Kidney tubule cell (primary cell): ENCODE data around the gene ATG4B.

Experiments used
- DNase-seq: peaks from one replicate; pipeline ENCODE4 v3.0.0-alpha.2; 2018; ENCODE audit warnings: low spot score

The ATG4B gene

DNA sequence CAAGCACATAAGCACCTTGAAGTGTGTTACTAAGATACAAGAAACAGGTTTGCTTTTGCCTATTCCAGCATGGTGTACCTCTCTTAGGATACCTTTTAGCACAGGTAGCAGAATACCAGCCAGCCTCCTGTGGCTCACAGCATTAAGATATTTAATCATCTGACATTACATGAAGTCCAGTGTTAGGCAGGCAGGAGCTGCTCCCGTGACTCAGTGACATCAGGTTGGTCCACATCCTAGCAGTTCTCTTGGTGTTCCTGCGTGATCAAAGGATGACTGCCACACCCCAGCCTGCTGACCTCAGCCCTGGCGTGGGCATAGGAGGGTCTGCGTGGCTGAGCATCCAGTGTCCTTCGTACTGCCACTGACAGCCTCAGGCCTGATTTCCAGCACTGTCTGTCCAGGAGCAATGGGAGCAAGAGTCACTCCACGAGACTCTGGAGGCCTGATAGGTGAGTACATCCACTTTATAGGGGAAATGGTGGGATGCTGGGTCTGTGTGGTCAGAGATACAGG lies 52.8 kb downstream of the ATG4B start:
- no peak for DNase-seq

DNA sequence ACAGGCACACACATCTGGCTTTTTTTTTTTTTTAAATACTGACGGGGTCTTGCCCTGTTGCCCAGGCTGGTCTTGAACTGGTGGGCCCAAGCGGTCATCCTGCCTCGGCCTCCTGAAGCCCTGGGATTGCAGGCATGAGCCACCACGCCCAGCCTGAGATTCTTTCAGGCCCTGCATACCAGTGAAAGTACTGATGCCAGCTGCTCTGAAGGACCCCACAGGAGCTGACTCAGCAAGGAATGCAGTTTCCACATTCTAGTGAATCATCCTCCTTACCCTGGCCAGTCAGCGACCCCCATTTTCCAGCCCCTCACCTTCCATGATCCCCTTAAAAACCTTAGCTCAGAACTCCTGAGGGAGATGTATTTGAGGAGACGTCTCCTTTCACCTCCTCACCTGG lies 55.0 kb downstream of the ATG4B start:
- DNase-seq, result peak; percentile 76

DNA sequence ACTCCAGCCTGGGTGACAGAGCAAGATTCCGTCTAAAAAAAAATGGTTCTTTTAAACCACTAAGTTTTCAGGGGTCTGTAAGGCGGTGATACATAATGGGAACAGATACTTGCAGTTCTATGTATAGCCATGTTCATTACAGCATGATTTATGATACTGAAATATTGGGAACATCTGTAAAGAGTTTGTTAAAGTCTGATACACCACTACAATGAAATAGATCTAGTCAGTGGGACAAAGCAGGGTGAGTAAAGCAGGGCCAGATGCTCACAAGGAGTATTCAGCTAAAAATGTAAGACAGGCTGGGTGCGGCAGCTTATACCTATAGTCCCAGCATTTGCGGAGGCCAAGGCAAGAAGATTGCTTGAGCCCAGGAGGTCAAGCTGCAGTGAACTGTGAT lies 58.2 kb downstream of the ATG4B start:
- no peak for DNase-seq

DNA sequence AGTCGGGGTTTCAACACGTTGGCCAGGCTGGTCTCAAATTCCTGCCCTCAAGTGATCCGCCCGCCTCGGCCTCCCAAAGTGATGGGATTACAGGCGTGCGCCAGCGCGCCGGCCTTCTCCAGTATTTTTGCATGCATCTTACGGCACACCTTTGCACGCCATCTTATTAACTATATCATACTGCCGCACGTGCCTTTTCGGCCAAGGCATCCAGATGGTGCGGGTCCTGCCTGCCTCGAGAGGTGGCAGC lies 63.6 kb downstream of the ATG4B start:
- no peak for DNase-seq

DNA sequence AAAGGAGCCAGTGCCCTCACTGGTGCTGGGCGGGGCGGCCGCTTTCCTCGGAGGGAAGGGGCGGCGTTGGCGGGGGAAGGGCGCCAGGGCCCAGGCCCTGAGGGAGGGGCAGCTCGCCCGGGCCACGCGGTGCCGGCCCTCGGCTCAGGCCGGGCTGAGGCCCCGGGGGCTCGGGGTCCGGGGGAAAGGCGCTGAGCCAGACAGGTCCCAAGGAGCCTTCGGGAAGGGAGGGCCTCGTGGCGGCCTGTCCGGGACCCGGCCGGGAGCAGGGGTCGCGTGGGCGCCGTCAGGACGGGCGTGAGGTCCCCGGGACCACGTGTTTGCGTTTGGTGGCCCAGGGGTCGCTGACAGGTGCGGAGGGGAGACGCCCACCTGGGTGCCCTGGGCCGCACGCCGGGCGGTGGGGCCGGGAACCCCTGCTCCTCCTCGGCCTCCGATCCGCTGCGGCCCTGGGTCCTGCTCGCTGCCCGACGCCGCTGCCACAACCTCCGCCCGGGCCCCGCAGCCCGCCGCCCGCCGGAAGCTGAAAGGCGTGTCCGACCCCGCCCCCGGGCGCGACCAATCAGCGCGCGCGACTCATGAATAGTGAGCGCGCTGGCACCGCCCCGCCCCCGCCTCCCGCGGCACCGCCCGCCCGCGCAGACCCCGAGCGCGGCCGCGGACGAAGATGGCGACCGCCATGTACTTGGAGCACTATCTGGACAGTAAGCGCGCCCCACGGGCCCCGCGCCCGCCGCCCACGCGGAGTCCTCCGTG lies 64.1 kb downstream of the ATG4B start, which contains the start of gene ING5:
Gene ING5 (plus strand): TSS at position 641 of the 756 bp plus-strand sequence. CDS start 27 bp downstream, at position 668.
- peak; percentile 93 for DNase-seq

DNA sequence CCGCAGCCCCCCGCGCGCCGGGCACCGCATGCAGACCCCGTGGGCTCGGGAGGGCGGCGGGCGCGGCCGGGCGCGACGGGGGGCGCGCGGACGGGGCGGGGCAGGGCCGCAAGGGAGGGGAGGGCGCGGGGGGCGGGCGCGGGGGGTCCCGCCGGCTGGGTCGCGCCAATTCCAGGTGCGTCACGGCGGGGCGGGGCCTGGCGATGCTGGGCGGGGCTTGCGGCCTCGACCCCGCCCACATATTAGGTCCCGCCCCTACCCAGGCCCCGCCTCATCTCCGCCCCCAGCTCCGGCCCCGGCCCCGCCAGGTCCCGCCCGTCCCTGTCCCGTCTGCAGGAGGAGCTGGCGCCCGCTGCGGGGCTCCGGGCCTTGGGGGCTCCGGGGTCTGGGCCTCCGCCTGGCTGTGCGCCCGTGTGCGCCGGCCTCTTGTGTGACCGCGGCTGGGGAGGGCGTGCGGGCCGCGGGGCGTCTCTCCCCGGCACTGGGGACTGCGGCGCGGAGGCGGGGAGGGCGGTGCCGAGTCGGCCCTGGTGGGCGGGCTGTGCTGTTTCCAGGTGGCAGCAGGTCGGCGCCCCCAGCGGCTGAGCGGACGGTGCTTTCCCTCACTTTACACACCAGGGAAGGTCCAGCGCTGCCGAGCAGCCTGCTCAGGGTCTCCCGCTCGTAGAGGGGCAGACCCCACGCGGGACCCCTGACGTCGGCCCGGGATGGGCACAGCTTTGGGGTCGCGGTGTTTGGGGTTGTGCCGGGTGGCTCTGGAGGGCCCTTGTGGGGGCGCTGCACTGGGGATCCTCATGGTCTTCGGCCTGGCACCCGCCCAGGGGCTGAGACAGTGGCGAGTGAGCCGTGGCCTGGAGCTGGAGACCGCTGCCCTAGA lies 64.9 kb downstream of the ATG4B start:
- DNase-seq, result peak; percentile 91

DNA sequence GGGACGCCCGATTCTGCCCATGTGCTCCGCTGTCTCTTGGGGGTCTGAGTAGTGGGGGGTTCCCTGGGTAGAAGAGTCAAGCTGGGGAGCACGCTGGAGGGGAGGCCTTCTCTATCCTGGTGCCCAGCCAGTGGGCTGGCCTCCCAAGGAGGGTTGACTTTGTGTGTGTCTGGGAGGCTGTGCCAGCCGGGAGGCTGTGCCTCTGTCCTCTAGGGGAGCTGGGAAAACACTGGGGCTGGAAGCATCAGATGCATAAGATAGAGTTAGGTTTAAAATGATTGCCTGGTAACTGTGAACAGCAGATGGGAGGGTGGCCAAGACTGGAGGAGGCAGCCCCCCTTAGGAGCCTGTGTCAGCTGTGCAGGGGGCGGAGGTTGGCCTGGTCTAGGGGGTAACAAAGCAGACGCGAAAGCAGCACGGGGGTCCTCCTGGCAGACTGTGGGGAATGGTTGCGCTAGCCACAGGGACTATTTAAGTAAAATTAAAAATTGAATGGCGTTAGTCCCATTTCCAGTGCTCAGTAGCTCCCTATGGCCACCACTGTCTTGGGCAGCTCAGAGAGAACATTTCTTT lies 65.6 kb downstream of the ATG4B start:
- DNase-seq, result no peak

DNA sequence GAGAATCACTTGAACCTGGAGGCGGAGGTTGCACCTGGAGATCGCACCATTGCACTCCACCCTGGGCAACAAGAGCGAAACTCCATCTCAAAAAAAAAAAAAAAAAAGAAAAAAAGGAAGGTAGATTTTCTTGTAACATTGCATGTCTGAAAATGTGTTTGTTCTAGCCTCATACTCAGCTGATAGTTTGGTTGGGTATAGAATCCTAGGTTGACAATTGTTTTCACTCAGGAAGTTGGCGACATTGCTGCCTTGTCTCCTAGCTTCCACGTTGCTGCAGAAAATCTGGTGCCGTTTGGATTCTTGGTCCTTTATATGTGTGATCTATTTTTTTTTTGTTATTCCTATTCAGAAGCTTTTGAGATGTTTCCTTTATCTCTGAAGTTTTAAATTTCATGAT lies 69.0 kb downstream of the ATG4B start:
- DNase-seq, result no peak

DNA sequence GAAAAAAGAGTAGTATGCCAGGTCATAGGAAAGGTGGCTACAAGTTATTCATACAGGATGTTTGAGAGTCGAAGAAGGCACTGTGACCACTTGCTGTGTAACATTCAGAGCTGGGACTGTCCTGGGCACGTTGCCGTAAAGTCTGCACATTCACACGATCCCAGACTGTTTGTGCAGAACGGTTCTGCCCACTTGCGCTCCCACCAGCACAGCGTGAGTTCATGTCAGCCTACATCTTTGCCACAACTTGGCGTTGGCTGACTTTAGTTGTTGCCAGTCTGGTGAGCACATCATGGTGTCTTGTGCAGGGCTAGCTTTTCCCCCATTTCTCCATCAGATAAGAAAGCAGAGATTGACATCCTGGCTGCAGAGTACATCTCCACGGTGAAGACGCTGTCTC lies 71.4 kb downstream of the ATG4B start:
- no peak for DNase-seq

DNA sequence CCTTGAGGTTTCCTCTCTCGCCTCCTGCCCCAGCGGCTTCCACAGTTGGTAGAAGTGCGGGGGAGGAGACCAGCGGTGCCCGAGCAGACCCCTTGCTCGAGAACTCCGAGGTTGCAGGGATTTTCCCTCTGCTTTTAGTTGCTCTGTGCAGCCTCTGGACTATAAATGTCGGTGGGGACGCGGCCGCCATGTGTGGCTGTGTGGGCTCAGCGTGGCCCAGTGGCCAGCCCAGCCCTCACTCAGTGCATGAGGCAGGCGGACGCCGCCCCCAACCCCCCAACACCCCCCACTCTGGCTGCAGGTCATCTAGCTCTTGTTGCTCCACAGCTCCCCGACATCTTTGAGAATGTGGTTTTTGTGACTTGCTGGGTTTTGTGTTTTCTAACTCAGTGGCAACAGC lies 81.6 kb downstream of the ATG4B start:
- no peak for DNase-seq

DNA sequence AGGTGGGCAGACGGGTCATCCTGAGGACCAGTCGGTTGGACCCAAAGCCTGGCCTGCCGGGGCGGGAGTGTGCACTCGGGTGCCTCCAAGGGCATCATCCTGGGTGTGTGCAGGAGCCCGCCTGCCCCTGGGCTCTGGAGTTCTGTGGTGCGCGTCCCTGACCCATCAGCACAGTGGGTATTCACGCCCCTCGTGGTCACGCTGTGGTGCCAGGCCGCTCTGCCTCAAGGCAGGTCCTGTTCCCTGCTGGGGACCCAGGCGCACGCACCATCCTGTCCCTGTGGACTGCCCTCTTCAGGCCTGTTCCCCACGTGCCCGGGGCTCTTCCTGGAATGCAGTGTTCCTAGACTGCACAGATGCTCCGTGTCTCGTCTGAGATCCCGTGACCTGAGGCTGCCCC lies 82.6 kb downstream of the ATG4B start:
- no peak for DNase-seq

DNA sequence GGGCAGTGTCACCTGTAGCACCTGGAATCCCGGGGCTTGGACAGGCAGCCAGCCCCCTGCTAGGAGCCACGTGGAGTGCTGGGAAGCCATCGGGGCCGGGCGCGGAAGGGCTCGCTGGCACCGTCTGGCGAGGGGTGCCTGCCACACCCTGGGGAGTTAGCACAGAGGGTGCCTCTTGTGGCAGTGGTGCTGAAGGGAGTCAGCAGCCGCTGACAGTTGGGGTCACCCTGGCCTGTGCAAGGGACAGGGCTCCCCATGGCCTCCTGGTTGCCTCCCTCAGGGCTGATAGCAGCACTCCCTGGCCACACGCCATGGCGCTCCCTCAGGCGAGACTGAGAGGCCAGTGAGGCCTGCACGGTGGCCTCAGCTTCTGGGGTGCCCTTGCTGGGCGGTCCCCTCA lies 83.1 kb downstream of the ATG4B start:
- DNase-seq, result no peak

DNA sequence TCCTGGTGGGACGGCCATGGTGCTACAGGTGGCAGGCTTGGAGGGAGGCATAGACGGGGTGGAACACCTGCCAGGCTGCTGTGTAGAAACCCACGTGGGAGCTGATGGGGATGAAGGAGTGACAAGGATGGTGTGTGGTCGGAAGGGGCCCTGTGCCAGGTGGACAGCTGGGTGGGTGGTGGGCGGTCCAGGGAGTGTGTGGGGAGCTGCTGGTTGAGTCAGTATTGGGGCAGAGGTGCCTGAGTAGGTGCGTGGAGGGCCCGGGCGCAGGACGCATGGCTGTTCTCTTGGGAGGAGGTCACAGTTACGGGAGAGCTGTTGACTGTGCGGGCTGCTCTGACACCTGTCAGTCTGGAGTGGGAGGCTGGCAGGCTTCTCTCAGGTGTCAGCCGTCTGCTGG lies 84.4 kb downstream of the ATG4B start:
- no peak for DNase-seq

DNA sequence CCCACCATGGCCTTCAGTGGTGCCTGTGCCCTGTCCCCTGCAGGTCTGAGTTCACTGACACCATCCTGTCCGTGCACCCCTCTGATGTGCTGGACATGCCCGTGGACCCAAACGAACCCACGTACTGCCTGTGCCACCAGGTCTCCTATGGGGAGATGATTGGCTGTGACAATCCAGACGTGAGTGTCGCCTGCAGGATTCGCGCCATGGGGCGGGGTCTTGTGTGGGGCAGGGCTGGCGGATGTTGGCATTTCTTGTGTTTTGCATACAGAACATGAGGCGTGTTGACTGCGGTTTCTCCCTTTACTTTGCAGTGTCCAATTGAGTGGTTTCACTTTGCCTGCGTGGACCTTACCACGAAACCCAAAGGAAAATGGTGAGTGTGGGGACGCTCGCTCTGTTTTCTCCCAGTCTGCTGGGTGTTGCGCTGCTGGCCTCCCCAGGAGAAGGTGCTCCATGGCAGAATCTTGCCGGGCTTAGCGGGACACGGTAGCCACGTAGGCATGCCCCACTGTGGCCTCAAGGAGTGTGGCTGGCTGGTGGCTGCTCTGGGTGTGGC lies 85.5 kb downstream of the ATG4B start:
- DNase-seq, result no peak
